Thymus (tissue), 14 donors: Measurements from ENCODE around the gene ATG9B. TPM values are rescaled to one million over a fixed set of nuclear protein-coding genes. Genes with fewer than 3 reads are reported as not detected.

Source experiments
- DNase-seq, 9 donors: peaks; one replicate each; pipeline ENCODE4 v3.0.0-alpha.2; 2013; ENCODE audit warnings: low spot score in 9 of 9, low read depth in 6 of 9, missing footprints in 1 of 9
- H3K27ac ChIP-seq, 2 donors: one replicate each; pipeline ENCODE4 v1.5.1; 2013; ENCODE audit warnings: control low read depth in 1 of 2, low read depth in 1 of 2, low read length in 1 of 2, mild to moderate bottlenecking in 1 of 2, moderate library complexity in 1 of 2
- H3K27me3 ChIP-seq, 2 donors: one replicate each; pipeline ENCODE4 v1.5.1; 2013; ENCODE audit warnings: low read length in 1 of 2; ENCODE audit not compliant: control insufficient read depth in 2 of 2, insufficient read depth in 1 of 2
- H3K36me3 ChIP-seq, 2 donors: one replicate each; pipeline ENCODE4 v1.5.1; 2013; ENCODE audit warnings: low read length in 1 of 2, mild to moderate bottlenecking in 1 of 2, moderate library complexity in 1 of 2; ENCODE audit not compliant: control insufficient read depth in 2 of 2, insufficient read depth in 2 of 2
- H3K4me1 ChIP-seq, 2 donors: one replicate each; pipeline ENCODE4 v1.5.1; 2013; ENCODE audit warnings: low read length in 2 of 2; ENCODE audit not compliant: control insufficient read depth in 2 of 2, insufficient read depth in 2 of 2
- H3K4me3 ChIP-seq, 2 donors: one replicate each; pipeline ENCODE4 v1.5.1; 2013; ENCODE audit warnings: low read length in 2 of 2, control low read depth in 1 of 2, mild to moderate bottlenecking in 1 of 2
- H3K9me3 ChIP-seq, 2 donors: one replicate each; pipeline ENCODE4 v1.5.1; 2013; ENCODE audit warnings: low read length in 1 of 2, mild to moderate bottlenecking in 1 of 2; ENCODE audit not compliant: control insufficient read depth in 2 of 2, insufficient read depth in 1 of 2
- WGBS: extraction: QIAGEN DNeasy Blood & Tissue Kit; methylation state at CpG from one replicate; pipeline ENCODE4 v1.1.7; 2013; 5-methylcytosine and 5-hydroxymethylcytosine counted together
- long read RNA-seq, 10 donors: transcript quantifications; one replicate each; lab custom pipeline, GENCODE V29; 2026
- polyA plus RNA-seq: library from polyadenylated mRNA; stranded (reverse); fragments of 200-250 nt; gene quantifications from one replicate; pipeline ENCODE4 v1.2.3, GENCODE V29; 2013
- total RNA-seq: library from RNA; stranded (reverse); fragments of 120-200 nt; gene quantifications from one replicate; pipeline ENCODE4 v1.2.4, GENCODE V29; 2013
- donor health status: healthy.

The ATG9B gene, protein sequence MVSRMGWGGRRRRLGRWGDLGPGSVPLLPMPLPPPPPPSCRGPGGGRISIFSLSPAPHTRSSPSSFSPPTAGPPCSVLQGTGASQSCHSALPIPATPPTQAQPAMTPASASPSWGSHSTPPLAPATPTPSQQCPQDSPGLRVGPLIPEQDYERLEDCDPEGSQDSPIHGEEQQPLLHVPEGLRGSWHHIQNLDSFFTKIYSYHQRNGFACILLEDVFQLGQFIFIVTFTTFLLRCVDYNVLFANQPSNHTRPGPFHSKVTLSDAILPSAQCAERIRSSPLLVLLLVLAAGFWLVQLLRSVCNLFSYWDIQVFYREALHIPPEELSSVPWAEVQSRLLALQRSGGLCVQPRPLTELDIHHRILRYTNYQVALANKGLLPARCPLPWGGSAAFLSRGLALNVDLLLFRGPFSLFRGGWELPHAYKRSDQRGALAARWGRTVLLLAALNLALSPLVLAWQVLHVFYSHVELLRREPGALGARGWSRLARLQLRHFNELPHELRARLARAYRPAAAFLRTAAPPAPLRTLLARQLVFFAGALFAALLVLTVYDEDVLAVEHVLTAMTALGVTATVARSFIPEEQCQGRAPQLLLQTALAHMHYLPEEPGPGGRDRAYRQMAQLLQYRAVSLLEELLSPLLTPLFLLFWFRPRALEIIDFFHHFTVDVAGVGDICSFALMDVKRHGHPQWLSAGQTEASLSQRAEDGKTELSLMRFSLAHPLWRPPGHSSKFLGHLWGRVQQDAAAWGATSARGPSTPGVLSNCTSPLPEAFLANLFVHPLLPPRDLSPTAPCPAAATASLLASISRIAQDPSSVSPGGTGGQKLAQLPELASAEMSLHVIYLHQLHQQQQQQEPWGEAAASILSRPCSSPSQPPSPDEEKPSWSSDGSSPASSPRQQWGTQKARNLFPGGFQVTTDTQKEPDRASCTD
- total RNA-seq = 1.6 TPM
- 8.0 TPM for polyA plus RNA-seq
- long read RNA-seq, donor 1 = 0 reads
- long read RNA-seq, donor 2 = 0 reads
- long read RNA-seq, donor 3, partial matches to known transcripts = 0 of 3 reads
- long read RNA-seq, donor 3, other reads (novel, unspliced or antisense) = 0 of 3 reads
- long read RNA-seq, donor 4, partial matches to known transcripts = 0 of 1 reads
- long read RNA-seq, donor 4, other reads (novel, unspliced or antisense) = 0 of 1 reads
- long read RNA-seq, donor 5, partial matches to known transcripts = 0 of 1 reads
- long read RNA-seq, donor 5, other reads (novel, unspliced or antisense) = 0 of 1 reads
- long read RNA-seq, donor 6 = 0 reads
- long read RNA-seq, donor 7 = 0 reads
- long read RNA-seq, donor 8 = 0 reads
- long read RNA-seq, donor 9, partial matches to known transcripts = 0 of 2 reads
- long read RNA-seq, donor 9, other reads (novel, unspliced or antisense) = 0 of 2 reads
- long read RNA-seq, donor 10 = 0 reads

DNA sequence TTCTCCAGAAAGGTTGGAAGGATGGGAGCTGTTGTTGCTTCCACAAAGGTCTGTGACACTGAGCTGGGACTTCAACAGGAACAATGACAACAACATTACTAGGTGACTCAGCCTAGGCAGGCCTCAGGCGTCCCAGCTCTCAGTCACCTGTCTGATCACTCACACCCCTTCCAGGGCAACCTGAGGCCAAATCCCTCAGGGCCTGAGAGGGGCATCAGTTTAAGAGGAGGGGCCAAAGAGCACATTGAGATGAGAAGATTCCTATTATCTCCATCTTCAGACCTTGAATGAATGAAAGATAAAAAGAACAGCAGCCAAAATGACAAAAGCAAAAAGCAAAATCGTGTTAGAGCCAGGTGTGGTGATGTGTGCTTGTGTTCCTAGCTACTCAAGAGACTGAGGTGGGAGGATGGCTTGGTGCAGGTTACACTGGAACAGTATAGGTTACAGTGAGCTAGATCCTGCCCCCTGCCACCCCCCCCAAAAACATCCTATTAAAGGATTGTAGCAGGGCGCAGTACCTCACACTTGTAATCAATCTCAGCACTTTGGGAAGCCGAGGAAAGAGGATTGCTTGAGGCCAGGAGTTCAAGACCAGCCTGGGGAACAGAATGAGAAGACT, at the start of gene ATG9B:
TSS of gene ATG9B (minus strand) at position 60 of the 622 bp plus-strand sequence. CDS start 71 bp downstream, outside the sequence.
- Histone ChIP-seq H3K36me3 (no peaks in the 10 kb centered on the region), H3K9me3 (peaks cover 0 to 3% of the 10 kb centered on the region in 2 donors), H3K4me3 (no peak within 1 kb of the TSS), H3K27ac (no peak within 1 kb of the TSS), H3K4me1 (peaks cover 9 to 15% of the 10 kb centered on the region in 2 donors), H3K27me3 (peaks cover 4 to 66% of the 10 kb centered on the region in 2 donors)
- DNase-seq = no peak
- 91% methylated on average over 4 of the region's 4 CpGs for WGBS

DNA sequence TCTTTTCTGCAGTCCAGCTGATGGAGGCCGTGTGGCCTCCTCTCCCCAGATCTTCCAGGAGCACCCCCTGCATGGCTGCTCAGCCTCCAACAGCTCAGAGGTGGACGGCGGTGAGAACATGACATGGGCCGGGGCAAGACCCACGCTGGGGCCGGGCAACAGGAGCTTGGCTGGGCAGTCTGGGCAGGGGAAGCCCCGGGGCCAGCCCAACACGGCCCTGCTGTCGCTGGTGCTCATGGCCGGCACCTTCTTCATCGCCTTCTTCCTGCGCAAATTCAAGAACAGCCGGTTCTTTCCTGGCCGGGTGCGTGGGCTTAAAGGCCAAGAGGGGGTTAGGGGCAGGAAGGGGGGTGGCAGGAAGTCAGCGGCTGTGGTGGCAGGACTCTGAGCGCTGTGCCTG, 49.7 kb upstream of the ATG9B start:
- 97% methylated on average over 17 of the region's 17 CpGs for WGBS
- peaks cover 5 to 6% of the 10 kb centered on the region in 2 donors for H3K4me1 ChIP-seq
- peaks cover 79 to 84% of the 10 kb centered on the region in 2 donors for H3K36me3 ChIP-seq
- no peaks in the 10 kb centered on the region for H3K9me3 ChIP-seq
- no peak overlapping the region for H3K27ac ChIP-seq
- DNase-seq = no peak
- no peaks in the 10 kb centered on the region for H3K27me3 ChIP-seq
- no peak overlapping the region for H3K4me3 ChIP-seq

DNA sequence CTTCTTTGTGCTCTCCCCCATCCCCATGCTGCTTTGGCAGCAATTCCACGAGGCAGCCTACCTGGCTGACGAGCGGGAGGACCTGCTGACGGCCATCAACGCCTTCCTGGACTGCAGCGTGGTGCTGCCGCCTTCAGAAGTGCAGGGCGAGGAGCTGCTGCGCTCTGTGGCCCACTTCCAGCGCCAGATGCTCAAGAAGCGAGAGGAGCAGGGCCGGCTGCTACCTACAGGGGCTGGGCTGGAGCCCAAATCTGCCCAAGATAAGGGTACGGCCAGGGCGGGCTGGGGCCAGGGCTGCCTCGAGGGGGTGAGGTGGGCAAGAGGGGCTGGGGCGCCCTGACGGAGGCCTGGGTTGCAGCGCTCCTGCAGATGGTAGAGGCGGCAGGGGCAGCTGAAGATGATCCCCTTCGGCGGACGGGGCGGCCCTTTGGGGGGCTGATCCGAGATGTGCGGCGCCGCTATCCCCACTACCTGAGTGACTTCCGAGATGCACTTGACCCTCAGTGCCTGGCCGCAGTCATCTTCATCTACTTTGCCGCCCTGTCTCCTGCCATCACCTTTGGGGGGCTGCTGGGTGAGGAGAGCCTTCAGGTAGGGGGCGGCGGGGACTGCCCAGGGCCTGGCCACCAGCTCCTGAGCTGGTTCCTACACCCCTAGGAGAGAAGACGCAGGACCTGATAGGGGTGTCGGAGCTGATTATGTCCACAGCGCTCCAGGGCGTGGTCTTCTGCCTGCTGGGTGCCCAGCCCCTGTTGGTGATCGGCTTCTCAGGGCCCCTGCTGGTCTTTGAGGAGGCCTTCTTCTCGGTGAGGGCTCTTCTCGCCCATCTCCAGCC, 47.0 kb upstream of the ATG9B start:
- Histone ChIP-seq H3K9me3 (no peaks in the 10 kb centered on the region), H3K27ac (no peak overlapping the region), H3K36me3 (peaks cover 83 to 95% of the 10 kb centered on the region in 2 donors), H3K4me1 (no peaks in the 10 kb centered on the region), H3K27me3 (no peaks in the 10 kb centered on the region), H3K4me3 (no peak overlapping the region)
- DNase-seq = no peak
- 97% methylated on average over 39 of the region's 39 CpGs for WGBS

DNA sequence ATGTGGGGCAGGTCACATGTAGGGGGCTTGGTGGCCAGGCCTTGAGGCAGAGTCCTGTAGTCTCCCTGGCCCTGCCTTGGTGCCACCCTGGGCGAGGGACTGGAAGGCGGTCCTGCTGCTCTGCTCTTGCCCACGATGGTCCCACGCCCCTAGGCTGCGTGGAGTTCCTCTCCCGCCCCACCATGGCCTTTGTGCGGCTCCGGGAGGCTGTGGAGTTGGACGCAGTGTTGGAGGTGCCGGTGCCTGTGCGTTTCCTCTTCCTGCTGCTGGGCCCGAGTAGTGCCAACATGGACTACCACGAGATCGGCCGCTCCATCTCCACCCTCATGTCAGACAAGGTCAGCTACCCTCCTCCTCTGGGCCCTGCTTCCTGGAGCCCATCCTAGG, 46.3 kb upstream of the ATG9B start:
- Histone ChIP-seq H3K4me1 (no peaks in the 10 kb centered on the region), H3K27ac (no peak overlapping the region), H3K27me3 (no peaks in the 10 kb centered on the region), H3K9me3 (no peaks in the 10 kb centered on the region), H3K4me3 (no peak overlapping the region), H3K36me3 (peaks cover 85 to 94% of the 10 kb centered on the region in 2 donors)
- DNase-seq = no peak
- WGBS = 99% methylated on average over 15 of the region's 15 CpGs

DNA sequence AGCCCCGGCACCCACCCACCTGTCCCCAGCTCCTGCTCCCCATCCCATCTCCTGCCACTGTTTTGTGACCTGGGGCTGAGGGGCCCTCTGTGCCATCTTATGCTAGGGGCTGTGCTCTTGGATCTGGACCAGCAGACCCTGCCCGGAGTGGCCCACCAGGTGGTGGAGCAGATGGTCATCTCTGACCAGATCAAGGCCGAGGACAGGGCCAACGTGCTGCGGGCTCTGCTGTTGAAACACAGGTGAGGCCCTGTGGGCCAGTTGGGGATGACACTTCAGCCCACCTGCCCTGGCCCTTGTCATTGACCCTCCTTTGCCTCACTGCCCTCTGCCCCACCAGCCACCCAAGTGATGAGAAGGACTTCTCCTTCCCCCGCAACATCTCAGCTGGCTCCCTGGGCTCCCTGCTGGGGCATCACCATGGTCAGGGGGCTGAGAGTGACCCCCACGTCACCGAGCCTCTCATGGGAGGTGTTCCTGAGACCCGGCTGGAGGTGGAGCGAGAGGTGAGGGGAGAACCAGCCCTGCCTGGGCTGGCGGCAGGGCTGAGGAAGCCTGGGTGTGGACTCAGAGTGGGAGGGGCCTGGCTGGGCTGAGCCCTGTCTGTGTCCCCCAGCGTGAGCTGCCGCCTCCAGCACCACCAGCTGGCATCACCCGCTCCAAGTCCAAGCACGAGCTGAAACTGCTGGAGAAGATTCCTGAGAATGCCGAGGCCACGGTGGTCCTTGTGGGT, 45.7 kb upstream of the ATG9B start:
- H3K36me3 ChIP-seq = peaks cover 85 to 94% of the 10 kb centered on the region in 2 donors
- no peak for DNase-seq
- 98% methylated on average over 17 of the region's 17 CpGs for WGBS
- no peak overlapping the region for H3K4me3 ChIP-seq
- H3K27me3 ChIP-seq = no peaks in the 10 kb centered on the region
- no peaks in the 10 kb centered on the region for H3K4me1 ChIP-seq
- no peaks in the 10 kb centered on the region for H3K9me3 ChIP-seq
- no peak overlapping the region for H3K27ac ChIP-seq

DNA sequence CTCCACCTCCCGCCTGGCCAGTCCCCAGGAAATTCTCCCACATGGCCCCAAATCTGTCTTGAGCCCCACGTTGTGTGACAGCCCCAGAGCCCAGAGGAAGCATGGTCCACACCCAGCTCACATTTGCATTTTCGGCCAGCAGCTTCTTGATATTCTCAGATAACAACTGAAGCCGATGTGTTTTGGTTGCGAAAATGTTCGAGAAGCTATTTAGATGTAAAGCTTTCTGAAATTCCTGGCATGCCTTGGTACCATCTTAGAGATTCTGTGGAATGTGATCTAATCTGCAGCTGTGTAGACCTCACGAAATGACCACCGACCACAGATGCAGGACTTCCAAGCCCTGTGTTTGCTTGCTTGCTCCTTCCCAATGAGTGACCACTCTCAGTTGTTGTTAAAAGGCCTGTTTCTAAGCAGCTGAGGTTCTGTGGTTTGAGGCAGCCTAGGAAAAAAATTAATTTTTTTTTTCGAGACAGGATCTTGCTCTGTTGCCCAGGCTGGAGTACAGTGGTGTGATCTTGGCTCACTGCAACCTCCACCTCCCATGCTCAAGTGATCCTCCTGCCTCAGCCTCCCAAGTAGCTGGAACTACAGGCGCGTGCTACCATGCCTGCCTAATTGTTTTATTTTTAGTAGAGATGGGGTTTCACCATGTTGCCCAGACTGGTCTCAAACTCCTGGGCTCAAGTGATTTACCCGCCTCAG, 43.9 kb upstream of the ATG9B start:
- Histone ChIP-seq H3K36me3 (peaks cover 79 to 90% of the 10 kb centered on the region in 2 donors), H3K27ac (no peak overlapping the region), H3K9me3 (no peaks in the 10 kb centered on the region), H3K4me3 (no peak overlapping the region), H3K4me1 (no peaks in the 10 kb centered on the region), H3K27me3 (no peaks in the 10 kb centered on the region)
- DNase-seq = no peak
- 97% methylated on average over 12 of the region's 12 CpGs for WGBS

DNA sequence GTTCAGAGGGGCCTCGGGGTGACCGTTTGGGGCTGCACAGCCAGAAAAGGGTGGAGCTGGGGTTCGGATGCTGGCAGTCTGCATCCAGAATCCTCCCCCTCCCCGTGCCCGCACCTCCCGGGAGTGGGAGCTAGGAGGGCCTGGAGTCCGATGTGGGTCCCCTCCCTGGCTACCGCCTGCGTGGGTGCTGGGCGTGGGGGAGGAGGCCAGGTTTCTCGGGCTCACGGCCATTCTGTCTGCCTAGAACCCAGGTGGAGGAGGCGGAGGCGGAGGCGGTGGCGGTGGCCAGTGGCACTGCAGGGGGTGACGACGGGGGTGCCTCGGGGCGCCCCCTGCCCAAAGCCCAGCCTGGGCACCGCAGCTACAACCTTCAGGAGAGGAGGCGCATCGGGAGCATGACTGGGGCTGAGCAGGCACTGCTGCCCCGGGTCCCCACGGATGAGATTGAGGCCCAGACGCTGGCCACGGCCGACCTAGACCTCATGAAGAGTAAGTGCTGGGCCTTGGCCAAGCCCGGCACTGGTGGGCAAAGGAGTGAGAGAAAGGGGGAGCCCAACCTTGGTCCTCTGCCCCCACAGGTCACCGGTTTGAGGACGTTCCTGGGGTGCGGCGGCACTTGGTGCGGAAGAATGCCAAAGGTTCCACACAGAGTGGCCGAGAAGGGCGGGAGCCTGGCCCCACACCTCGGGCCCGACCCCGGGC, 42.1 kb upstream of the ATG9B start:
- WGBS = 97% methylated on average over 39 of the region's 39 CpGs
- Histone ChIP-seq H3K27me3 (no peaks in the 10 kb centered on the region), H3K27ac (no peak overlapping the region), H3K4me1 (no peaks in the 10 kb centered on the region), H3K4me3 (no peak overlapping the region), H3K9me3 (no peaks in the 10 kb centered on the region), H3K36me3 (peaks cover 68 to 83% of the 10 kb centered on the region in 2 donors)
- DNase-seq = no peak
